GM18861 (cell line): ENCODE data around the gene SMC6.

Experiments used
- ATAC-seq: cut with Tn5 transposase; IDR thresholded peaks from one replicate; pipeline ENCODE4 v1.9.1; 2021; ENCODE audit not compliant: unreplicated experiment

SMC6 gene

GRCh38 chr2:17753803-17754663, at the start of gene SMC6, which contains the start of gene GEN1:
Gene SMC6, minus strand, starts transcription at chr2:17753810. Its CDS starts 7,864 bp downstream, at chr2:17745946.
Gene GEN1, plus strand, starts transcription at chr2:17754138. Its CDS starts 5,806 bp downstream, at chr2:17759944.
- peak; percentile 59 for ATAC-seq

- ATAC-seq, result no peak
These were observed 47.3 kb upstream of the SMC6 start for GRCh38 chr2:17800693-17801458.

- ATAC-seq, result no peak
These were observed 46.6 kb upstream of the SMC6 start for GRCh38 chr2:17800219-17800618.

- no peak for ATAC-seq
These were observed 45.9 kb upstream of the SMC6 start for GRCh38 chr2:17799301-17800120.

GRCh38 chr2:17798338-17798737, 44.7 kb upstream of the SMC6 start:
- no peak for ATAC-seq

- no peak for ATAC-seq
These were observed 41.7 kb upstream of the SMC6 start for GRCh38 chr2:17795309-17795708.

GRCh38 chr2:17793803-17794354, 40.3 kb upstream of the SMC6 start:
- no peak for ATAC-seq

- no peak for ATAC-seq
These were observed 39.7 kb upstream of the SMC6 start for GRCh38 chr2:17793296-17793695.

GRCh38 chr2:17792515-17792914, 38.9 kb upstream of the SMC6 start:
- no peak for ATAC-seq

- ATAC-seq, result no peak
These were observed 38.2 kb upstream of the SMC6 start for GRCh38 chr2:17791817-17792130.

GRCh38 chr2:17791121-17791816, 37.7 kb upstream of the SMC6 start:
- no peak for ATAC-seq

GRCh38 chr2:17790536-17790935, 36.9 kb upstream of the SMC6 start:
- no peak for ATAC-seq

GRCh38 chr2:17788773-17789172, 35.2 kb upstream of the SMC6 start:
- no peak for ATAC-seq

GRCh38 chr2:17786727-17787126, 33.1 kb upstream of the SMC6 start:
- ATAC-seq, result no peak

- ATAC-seq, result no peak
These were observed 27.9 kb upstream of the SMC6 start for GRCh38 chr2:17781482-17781881.

GRCh38 chr2:17780546-17780945, 26.9 kb upstream of the SMC6 start:
- no peak for ATAC-seq

- ATAC-seq, result no peak
These were observed 18.9 kb upstream of the SMC6 start for GRCh38 chr2:17772532-17772931.

GRCh38 chr2:17771956-17772355, 18.3 kb upstream of the SMC6 start:
- no peak for ATAC-seq

- no peak for ATAC-seq
These were observed 15.3 kb upstream of the SMC6 start for GRCh38 chr2:17768894-17769293.

- no peak for ATAC-seq
These were observed 11.8 kb upstream of the SMC6 start for GRCh38 chr2:17765398-17765797.
